ENCODE data around the gene DUSP16.

Gene DUSP16

GRCh38 chr12:12558291-12558690, 4.4 kb downstream of the DUSP16 start:
- H3K9me3 ChIP-seq (ENCODE audit: control insufficient read depth, low read length), result no peaks in the 10 kb centered on the region
- peaks cover 5% of the 10 kb centered on the region for H3K4me1 ChIP-seq (ENCODE audit: control insufficient read depth, insufficient read depth, low read length)
- no peaks in the 10 kb centered on the region for H3K27me3 ChIP-seq (ENCODE audit: control insufficient read depth, insufficient read depth, low read length)
- H3K36me3 ChIP-seq (ENCODE audit: control insufficient read depth, insufficient read depth, low read length), result no peaks in the 10 kb centered on the region
- no peak overlapping the region for H3K4me3 ChIP-seq (ENCODE audit: low read length)
- H3K9ac ChIP-seq (ENCODE audit: low read length), result no peak overlapping the region

- H3K9me3 ChIP-seq (ENCODE audit: control insufficient read depth, low read length), result no peaks in the 10 kb centered on the region
- H3K4me1 ChIP-seq (ENCODE audit: control insufficient read depth, insufficient read depth, low read length), result no peaks in the 10 kb centered on the region
- H3K4me3 ChIP-seq (ENCODE audit: low read length), result no peak overlapping the region
- H3K9ac ChIP-seq (ENCODE audit: low read length), result no peak overlapping the region
- no peaks in the 10 kb centered on the region for H3K36me3 ChIP-seq (ENCODE audit: control insufficient read depth, insufficient read depth, low read length)
- H3K27me3 ChIP-seq (ENCODE audit: control insufficient read depth, insufficient read depth, low read length), result no peaks in the 10 kb centered on the region
Observed at GRCh38 chr12:12557733-12558132, 4.9 kb downstream of the DUSP16 start.

GRCh38 chr12:12555656-12556055, 7.0 kb downstream of the DUSP16 start:
- Histone ChIP-seq H3K4me1 (ENCODE audit: control insufficient read depth, insufficient read depth, low read length) (no peaks in the 10 kb centered on the region), H3K9me3 (ENCODE audit: control insufficient read depth, low read length) (no peaks in the 10 kb centered on the region), H3K9ac (ENCODE audit: low read length) (no peak overlapping the region), H3K4me3 (ENCODE audit: low read length) (no peak overlapping the region), H3K27me3 (ENCODE audit: control insufficient read depth, insufficient read depth, low read length) (no peaks in the 10 kb centered on the region), H3K36me3 (ENCODE audit: control insufficient read depth, insufficient read depth, low read length) (no peaks in the 10 kb centered on the region)

GRCh38 chr12:12553208-12553785, 9.4 kb downstream of the DUSP16 start:
- H3K9me3 ChIP-seq (ENCODE audit: control insufficient read depth, low read length), result no peaks in the 10 kb centered on the region
- H3K36me3 ChIP-seq (ENCODE audit: control insufficient read depth, insufficient read depth, low read length), result no peaks in the 10 kb centered on the region
- no peaks in the 10 kb centered on the region for H3K27me3 ChIP-seq (ENCODE audit: control insufficient read depth, insufficient read depth, low read length)
- no peak overlapping the region for H3K9ac ChIP-seq (ENCODE audit: low read length)
- H3K4me1 ChIP-seq (ENCODE audit: control insufficient read depth, insufficient read depth, low read length), result no peaks in the 10 kb centered on the region
- H3K4me3 ChIP-seq (ENCODE audit: low read length), result no peak overlapping the region

DNA sequence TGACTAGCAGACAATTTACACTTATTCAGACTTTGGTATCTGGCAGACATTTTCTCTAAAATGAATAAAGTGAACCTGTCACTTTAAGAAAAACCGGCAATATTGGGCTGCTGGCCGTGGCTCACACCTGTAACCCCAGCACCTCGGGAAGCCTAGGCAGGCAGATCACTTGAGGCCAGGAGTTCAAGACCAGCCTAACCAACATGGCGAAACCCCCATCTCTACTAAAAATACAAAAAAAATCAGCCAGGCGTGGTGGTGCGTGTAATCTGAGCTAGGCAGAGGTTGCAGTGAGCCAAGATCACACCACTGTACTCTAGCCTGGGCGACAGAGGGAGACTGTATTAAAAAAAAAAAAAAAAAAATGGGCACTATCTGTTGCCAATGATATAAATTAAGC, 11.5 kb downstream of the DUSP16 start:
- no peak overlapping the region for H3K4me3 ChIP-seq (ENCODE audit: low read length)
- H3K4me1 ChIP-seq (ENCODE audit: control insufficient read depth, insufficient read depth, low read length), result no peaks in the 10 kb centered on the region
- no peaks in the 10 kb centered on the region for H3K9me3 ChIP-seq (ENCODE audit: control insufficient read depth, low read length)
- H3K36me3 ChIP-seq (ENCODE audit: control insufficient read depth, insufficient read depth, low read length), result no peaks in the 10 kb centered on the region
- H3K27me3 ChIP-seq (ENCODE audit: control insufficient read depth, insufficient read depth, low read length), result no peaks in the 10 kb centered on the region
- H3K9ac ChIP-seq (ENCODE audit: low read length), result no peak overlapping the region

DNA sequence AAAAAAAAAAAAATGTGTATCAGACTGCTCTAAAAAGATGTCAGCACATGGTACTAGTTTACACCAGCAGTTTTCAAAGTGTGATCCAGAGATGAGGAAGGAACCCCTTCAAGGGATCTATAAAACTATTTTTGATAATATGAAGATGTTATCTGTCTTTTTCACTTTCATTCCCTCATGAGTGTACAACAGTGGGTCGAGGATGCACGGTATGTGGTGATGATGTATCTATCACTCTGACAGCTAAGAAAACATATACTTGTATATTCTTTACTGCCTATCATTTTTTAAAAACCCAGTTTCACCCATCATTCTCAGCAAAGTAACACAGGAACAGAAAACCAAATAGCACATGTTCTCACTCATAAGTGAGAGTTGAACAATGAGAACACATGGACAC, 12.4 kb downstream of the DUSP16 start:
- Histone ChIP-seq H3K4me3 (ENCODE audit: low read length) (no peak overlapping the region), H3K9me3 (ENCODE audit: control insufficient read depth, low read length) (no peaks in the 10 kb centered on the region), H3K4me1 (ENCODE audit: control insufficient read depth, insufficient read depth, low read length) (no peaks in the 10 kb centered on the region), H3K9ac (ENCODE audit: low read length) (no peak overlapping the region), H3K36me3 (ENCODE audit: control insufficient read depth, insufficient read depth, low read length) (no peaks in the 10 kb centered on the region), H3K27me3 (ENCODE audit: control insufficient read depth, insufficient read depth, low read length) (no peaks in the 10 kb centered on the region)

GRCh38 chr12:12549426-12549825, 13.2 kb downstream of the DUSP16 start:
- Histone ChIP-seq H3K36me3 (ENCODE audit: control insufficient read depth, insufficient read depth, low read length) (no peaks in the 10 kb centered on the region), H3K9me3 (ENCODE audit: control insufficient read depth, low read length) (no peaks in the 10 kb centered on the region), H3K4me3 (ENCODE audit: low read length) (no peak overlapping the region), H3K9ac (ENCODE audit: low read length) (no peak overlapping the region), H3K27me3 (ENCODE audit: control insufficient read depth, insufficient read depth, low read length) (no peaks in the 10 kb centered on the region), H3K4me1 (ENCODE audit: control insufficient read depth, insufficient read depth, low read length) (no peaks in the 10 kb centered on the region)

DNA sequence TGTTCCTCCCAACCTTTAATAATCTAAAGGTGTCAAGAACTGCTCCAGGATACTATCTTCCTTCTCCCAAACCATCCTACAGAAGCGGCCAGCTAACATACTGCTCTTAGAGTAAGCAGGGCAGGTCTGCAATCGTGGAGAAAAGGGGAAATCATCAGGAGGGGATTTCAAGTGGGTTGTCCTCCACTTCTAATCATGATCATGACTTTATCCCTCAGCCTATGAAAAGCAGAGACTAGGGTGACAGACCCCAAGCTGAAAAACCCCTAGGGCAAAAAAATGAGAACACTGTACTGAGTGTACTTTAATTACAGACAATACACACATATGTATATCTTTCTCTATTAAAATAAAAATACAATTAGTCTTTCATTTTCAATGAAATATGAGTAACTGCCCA, 13.9 kb downstream of the DUSP16 start:
- no peaks in the 10 kb centered on the region for H3K9me3 ChIP-seq (ENCODE audit: control insufficient read depth, low read length)
- no peak overlapping the region for H3K4me3 ChIP-seq (ENCODE audit: low read length)
- no peaks in the 10 kb centered on the region for H3K4me1 ChIP-seq (ENCODE audit: control insufficient read depth, insufficient read depth, low read length)
- H3K27me3 ChIP-seq (ENCODE audit: control insufficient read depth, insufficient read depth, low read length), result no peaks in the 10 kb centered on the region
- H3K36me3 ChIP-seq (ENCODE audit: control insufficient read depth, insufficient read depth, low read length), result no peaks in the 10 kb centered on the region
- H3K9ac ChIP-seq (ENCODE audit: low read length), result no peak overlapping the region

DNA sequence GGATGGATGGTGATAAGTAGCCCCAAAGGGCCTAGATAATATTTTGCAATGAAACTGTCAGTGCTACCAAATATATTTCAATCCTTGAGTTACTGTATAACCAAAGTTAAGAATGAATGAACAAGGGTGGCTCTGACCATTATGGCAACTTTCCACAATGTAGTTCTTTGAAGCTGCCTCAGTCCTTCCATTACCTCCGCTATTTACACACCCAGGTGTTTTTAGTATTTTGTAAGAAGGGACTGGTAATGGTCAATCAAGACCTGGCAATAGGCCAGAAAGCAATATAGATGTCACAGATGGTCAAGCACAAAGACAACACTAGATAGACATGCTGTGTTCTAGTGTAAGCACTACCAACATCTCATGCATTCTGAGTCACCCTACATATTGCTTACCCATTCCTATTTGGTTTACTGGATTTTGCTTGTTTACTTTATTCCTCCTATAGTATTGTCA, 16.3 kb downstream of the DUSP16 start:
- no peaks in the 10 kb centered on the region for H3K36me3 ChIP-seq (ENCODE audit: control insufficient read depth, insufficient read depth, low read length)
- H3K9me3 ChIP-seq (ENCODE audit: control insufficient read depth, low read length), result no peaks in the 10 kb centered on the region
- H3K27me3 ChIP-seq (ENCODE audit: control insufficient read depth, insufficient read depth, low read length), result no peaks in the 10 kb centered on the region
- H3K4me1 ChIP-seq (ENCODE audit: control insufficient read depth, insufficient read depth, low read length), result no peaks in the 10 kb centered on the region
- H3K4me3 ChIP-seq (ENCODE audit: low read length), result no peak overlapping the region
- H3K9ac ChIP-seq (ENCODE audit: low read length), result no peak overlapping the region

DNA sequence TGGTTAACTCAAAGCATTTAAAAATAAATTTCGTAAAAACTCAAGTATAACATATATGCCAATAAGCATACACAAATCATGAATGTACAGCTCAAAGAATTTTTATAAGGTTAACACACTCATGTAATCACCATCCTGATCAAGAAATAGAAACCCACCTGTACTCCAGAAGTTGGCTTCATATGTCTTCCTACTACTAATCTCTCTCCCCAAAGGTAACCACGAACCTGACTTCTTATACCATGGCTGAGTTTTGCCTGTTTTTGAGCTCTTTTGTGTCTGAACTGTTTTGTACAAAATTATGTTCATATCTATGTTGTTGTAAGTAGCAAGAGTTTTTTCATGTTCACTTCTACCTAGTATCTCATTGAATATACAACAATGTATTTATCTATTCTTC, 18.7 kb downstream of the DUSP16 start:
- Histone ChIP-seq H3K4me1 (ENCODE audit: control insufficient read depth, insufficient read depth, low read length) (peaks cover 13% of the 10 kb centered on the region), H3K9ac (ENCODE audit: low read length) (no peak overlapping the region), H3K27me3 (ENCODE audit: control insufficient read depth, insufficient read depth, low read length) (no peaks in the 10 kb centered on the region), H3K4me3 (ENCODE audit: low read length) (no peak overlapping the region), H3K9me3 (ENCODE audit: control insufficient read depth, low read length) (no peaks in the 10 kb centered on the region), H3K36me3 (ENCODE audit: control insufficient read depth, insufficient read depth, low read length) (no peaks in the 10 kb centered on the region)

DNA sequence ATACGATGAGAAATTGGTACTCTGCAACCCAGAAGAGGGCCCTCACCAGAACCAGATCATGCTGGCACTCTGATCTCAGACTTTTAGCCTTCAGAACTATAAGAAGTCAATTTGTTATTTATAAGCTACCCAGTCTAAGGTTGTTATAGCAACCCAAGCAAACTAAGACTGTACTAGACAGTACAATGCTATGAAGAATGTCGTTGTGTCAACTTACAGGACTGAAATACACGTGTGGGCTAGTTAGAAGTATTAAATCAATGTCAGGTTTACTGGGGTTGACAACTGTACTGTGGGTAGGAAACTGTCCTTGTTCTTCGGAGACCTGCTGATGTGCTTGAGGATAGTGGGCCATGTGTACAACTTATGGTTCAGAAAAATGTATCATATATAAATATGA, 19.7 kb downstream of the DUSP16 start:
- H3K4me1 ChIP-seq (ENCODE audit: control insufficient read depth, insufficient read depth, low read length), result peaks cover 22% of the 10 kb centered on the region
- no peaks in the 10 kb centered on the region for H3K9me3 ChIP-seq (ENCODE audit: control insufficient read depth, low read length)
- H3K36me3 ChIP-seq (ENCODE audit: control insufficient read depth, insufficient read depth, low read length), result no peaks in the 10 kb centered on the region
- no peak overlapping the region for H3K4me3 ChIP-seq (ENCODE audit: low read length)
- H3K27me3 ChIP-seq (ENCODE audit: control insufficient read depth, insufficient read depth, low read length), result no peaks in the 10 kb centered on the region
- no peak overlapping the region for H3K9ac ChIP-seq (ENCODE audit: low read length)

DNA sequence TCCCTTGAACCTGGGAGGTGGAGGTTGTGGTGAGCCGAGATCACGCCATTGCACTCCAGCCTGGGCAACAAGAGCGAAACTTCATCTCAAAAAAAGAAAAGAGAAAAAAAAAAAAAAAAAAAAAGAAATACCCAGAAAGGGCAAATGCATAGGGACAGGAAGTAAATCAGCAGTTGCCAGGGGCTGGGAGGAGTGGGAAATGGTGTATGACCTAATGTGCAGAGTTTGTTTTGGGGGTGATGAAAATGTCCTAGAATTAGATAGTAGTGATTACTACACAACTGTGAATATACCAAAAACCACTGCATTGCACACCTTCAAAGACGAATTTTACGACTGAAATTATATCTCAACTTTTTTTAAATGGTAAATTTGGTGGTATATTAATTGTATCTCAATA, 20.4 kb downstream of the DUSP16 start:
- no peaks in the 10 kb centered on the region for H3K27me3 ChIP-seq (ENCODE audit: control insufficient read depth, insufficient read depth, low read length)
- no peak overlapping the region for H3K4me3 ChIP-seq (ENCODE audit: low read length)
- H3K4me1 ChIP-seq (ENCODE audit: control insufficient read depth, insufficient read depth, low read length), result peaks cover 22% of the 10 kb centered on the region
- H3K36me3 ChIP-seq (ENCODE audit: control insufficient read depth, insufficient read depth, low read length), result no peaks in the 10 kb centered on the region
- no peak overlapping the region for H3K9ac ChIP-seq (ENCODE audit: low read length)
- H3K9me3 ChIP-seq (ENCODE audit: control insufficient read depth, low read length), result no peaks in the 10 kb centered on the region

DNA sequence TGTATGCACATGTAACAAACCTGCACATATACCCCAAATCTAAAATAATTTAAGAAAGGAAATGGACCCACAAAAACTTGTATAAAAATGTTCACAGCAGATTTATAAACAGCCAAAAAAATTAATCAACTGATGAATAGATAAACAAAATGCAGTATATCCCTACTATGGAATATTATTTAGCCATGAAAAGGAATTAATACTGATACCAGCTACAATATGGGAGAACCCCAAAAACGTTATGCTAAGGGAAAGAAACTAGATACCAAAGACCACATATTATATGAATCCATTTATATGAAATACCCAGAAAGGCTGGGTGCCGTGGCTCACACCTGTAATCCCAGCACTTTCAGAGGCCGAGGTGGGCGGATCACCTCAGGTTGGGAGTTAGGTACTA, 20.9 kb downstream of the DUSP16 start:
- no peaks in the 10 kb centered on the region for H3K27me3 ChIP-seq (ENCODE audit: control insufficient read depth, insufficient read depth, low read length)
- no peaks in the 10 kb centered on the region for H3K36me3 ChIP-seq (ENCODE audit: control insufficient read depth, insufficient read depth, low read length)
- no peaks in the 10 kb centered on the region for H3K9me3 ChIP-seq (ENCODE audit: control insufficient read depth, low read length)
- no peak overlapping the region for H3K4me3 ChIP-seq (ENCODE audit: low read length)
- no peak overlapping the region for H3K9ac ChIP-seq (ENCODE audit: low read length)
- H3K4me1 ChIP-seq (ENCODE audit: control insufficient read depth, insufficient read depth, low read length), result peaks cover 22% of the 10 kb centered on the region

All from mucosa of stomach (tissue), 1 donor.